GM19238 (cell line): ENCODE results near the gene MBD3.
"Not testable (repeated sequence)": the region's sequence is repeated elsewhere in the genome, so short reads cannot be mapped to it uniquely, and the experiment has no call there.

Source experiments
- DNase-seq: peaks from one replicate; pipeline ENCODE4 v3.0.0; 2011; ENCODE audit warnings: low spot score; ENCODE audit not compliant: insufficient read length

Gene MBD3

DNA sequence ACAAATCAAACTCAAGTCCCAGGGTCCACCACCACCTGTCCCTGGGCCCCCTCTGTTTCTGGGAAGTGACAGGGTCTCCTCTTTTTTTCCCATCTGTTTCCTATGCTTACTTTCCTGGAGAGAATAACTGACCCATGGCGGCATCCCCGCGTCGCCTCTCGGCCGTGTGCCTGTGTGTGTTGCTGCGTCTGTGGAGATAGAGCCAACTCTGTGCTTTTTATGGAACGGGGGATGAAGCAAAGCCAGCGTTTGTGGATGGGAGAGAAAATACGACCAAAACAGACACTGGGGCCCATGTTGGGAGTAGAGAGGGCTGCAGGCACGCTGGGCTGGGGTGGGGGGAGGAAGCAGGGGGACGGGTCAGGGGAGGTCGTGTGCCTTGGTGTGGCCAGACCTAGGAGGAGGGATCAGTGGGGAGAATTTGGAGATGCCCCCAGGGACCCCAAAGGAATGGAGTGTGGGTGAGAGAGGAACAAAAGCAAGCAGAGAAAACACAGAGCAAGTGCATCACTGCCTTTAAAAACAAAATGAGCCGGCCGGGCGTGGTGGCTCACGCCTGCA lies 52.2 kb downstream of the MBD3 start:
- no peak for DNase-seq

GRCh38 chr19:1539749-1540148 lies 52.9 kb downstream of the MBD3 start:
- not testable (repeated sequence) for DNase-seq

DNA sequence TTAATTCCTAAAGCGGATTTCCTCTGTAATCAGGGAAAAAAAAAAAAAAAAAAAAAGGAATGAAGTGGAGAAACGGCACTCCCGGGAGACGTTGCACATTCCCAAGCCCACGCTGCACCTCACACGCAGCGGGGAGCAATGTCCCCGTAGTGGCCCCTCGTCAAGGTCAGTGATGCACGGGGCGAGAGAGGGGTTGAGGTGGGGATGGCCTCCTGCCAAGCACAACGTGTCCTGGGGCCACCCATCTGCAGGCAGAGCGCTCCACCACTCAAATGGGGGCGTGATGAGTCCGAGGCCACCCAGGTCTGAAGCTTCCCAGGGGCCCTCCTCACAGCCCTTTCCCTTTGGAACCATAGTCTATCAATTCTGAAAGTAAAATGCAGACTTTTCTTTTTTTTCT lies 53.7 kb downstream of the MBD3 start:
- no peak for DNase-seq

DNA sequence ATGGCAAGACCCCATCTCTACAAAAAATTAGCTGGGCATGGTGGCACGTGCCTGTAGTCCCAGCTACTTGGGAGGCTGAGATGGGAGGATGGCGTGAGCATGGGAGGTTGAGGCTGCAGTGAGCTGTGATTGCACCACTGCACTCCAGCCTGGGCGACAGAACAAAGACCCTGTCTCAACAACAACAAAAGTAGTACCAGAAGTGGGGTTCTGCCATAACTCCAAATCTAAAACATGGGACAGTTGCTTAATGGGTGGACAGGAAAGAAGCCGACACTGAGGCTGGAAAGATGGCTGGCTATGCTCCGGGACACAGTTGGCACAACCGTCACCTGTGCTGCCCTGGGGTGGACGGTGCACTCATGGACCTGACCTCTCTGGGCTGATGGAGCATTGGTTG lies 57.0 kb downstream of the MBD3 start:
- not testable (repeated sequence) for DNase-seq

DNA sequence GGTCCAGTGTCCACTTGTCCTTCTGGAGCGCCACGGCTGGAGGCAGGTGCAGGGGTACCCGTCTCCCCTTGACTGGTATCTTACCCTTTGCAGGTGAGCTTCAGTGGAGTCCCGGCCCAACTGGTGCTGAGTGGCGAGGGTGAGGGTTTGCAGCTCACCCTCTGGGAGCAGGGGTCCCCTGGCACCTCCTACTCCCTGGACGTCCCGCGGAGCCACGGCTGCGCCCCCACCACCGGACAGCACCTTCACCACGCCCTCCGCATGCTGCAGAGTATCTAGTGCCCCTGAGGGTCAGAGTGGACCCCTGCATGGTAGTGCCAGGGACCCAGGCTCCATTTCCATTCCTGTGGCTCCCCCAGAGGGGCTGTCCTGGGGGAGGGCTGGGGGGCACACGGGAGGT lies 57.7 kb downstream of the MBD3 start:
- DNase-seq = no peak

- DNase-seq = no peak
Measured at GRCh38 chr19:1533510-1534150, 59.0 kb downstream of the MBD3 start.

DNA sequence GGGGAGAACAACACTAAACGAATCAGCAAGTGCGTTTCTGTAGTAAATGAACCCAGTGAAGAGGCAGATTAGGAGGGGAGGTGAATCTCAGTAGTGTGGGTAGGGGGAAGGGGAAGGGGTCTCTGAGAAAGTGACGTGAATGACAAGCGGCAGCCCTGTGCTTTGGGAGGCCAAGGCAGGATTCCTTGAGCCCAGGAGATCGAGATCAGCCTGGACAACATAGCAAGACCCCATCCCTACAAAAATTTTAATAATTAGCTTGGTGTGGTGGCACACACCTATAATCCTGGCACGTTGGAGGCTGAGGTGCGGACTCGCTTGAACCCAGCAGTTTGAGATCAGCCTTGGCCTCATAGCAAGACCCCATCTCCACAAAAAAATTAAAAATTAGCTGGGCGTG lies 60.7 kb downstream of the MBD3 start:
- no peak for DNase-seq

DNA sequence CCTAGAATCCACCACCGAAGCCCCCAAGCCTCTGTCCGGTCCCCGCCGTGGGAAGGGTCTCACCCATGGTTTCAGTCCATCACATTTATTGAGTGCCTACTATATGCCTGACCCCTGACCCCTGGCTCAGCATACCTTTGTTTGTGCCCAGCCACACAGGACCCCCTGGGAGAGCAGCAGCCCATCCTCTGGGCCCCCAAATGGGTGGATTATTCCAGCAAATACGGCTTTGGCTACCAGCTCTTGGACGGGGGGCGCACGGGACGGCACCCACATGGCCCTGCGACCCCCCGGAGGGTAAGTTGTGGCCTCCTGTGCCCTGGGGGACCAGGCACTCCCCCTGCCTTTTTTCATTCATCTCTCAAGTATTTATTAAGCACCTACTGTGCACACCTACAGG lies 61.1 kb downstream of the MBD3 start:
- no peak for DNase-seq

GRCh38 chr19:1530856-1531255 lies 61.8 kb downstream of the MBD3 start:
- not testable (repeated sequence) for DNase-seq

GRCh38 chr19:1529430-1529816 lies 63.2 kb downstream of the MBD3 start:
- no peak for DNase-seq

- no peak for DNase-seq
Measured at GRCh38 chr19:1528596-1529429, 63.9 kb downstream of the MBD3 start.

GRCh38 chr19:1527650-1528309 lies 64.9 kb downstream of the MBD3 start:
- no peak for DNase-seq

DNA sequence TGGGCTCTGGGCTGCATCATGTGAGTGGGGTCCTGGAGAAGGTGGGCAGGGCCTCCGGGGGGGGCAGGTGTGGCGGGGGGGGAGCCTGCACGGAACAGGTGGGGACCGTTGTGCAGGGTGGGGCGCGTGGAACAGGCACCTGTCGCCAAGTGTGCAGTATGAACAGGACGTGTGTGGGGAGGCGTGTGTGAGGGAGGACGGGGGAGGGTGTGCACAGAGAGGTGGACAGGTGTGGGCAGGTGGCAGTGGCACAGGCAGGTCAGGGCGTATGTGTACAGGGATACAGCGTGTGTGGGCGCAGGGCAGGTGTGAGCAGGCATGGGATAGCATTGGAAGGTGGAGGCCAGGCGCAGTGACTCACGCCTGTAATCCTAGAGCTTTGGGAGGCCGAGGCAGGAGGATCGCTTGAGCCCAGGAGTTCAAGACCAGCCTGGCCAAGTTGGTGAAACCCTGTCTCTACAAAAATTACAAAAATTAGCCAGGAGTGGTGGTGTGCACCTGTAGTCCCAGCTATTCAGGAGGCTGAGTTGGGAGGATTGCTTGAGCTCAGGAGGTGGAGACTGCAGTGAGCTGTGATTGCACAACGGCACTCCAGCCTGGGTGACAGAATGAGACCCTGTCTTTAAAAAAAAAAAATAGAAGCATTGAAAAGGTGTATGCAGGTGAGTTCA lies 65.6 kb downstream of the MBD3 start:
- no peak for DNase-seq

DNA sequence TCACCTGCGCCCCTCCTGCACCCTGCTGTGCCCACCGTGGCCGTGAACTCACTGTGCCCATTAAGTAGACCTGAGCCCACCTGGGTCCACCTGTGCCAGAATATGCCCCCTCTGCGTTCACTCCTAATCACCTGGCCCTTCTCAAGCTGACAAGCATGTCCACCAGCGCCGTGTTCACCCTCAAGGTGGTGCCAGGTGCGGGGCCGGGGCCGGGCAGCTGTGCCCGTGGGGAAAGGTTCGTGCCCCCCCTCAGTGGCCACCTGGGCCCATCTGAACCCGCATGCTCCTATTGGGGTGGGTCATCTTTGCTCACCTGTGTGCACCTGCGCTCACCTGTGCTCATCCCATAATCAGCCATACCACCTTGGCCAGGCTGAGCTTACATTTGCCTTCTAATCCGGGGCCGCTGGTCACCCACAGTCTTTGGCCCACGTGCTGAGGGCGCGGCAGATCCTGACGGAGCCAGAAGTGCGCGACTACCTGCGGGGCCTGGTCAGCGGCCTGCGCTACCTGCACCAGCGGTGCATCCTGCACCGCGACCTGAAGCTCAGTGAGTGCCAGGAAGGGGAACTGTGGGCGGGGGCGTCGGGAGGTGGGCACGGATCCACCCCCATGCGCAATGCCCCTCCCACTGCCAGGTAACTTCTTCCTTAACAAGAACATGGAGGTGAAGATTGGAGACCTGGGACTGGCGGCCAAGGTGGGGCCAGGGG lies 66.4 kb downstream of the MBD3 start:
- no peak for DNase-seq

DNA sequence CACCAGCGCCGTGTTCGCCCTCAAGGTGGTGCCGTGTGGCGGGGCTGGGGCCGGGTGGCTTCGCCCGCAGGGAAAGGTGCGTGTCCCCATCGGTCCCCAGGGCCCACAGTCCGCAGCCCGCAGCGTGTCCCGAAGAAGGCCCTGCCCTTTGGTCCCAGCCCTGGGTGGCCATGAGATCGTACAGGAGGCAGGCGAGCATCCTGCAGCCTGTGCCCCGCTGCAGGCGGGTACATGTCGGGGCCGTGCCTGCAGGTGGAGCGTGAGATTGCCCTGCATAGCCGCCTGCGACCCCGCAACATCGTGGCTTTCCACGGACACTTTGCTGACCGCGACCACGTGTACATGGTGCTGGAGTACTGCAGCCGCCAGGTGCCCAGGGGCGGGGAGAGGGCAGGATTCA lies 67.3 kb downstream of the MBD3 start:
- no peak for DNase-seq

- DNase-seq = no peak
Measured at GRCh38 chr19:1524972-1525325, 67.7 kb downstream of the MBD3 start.

DNA sequence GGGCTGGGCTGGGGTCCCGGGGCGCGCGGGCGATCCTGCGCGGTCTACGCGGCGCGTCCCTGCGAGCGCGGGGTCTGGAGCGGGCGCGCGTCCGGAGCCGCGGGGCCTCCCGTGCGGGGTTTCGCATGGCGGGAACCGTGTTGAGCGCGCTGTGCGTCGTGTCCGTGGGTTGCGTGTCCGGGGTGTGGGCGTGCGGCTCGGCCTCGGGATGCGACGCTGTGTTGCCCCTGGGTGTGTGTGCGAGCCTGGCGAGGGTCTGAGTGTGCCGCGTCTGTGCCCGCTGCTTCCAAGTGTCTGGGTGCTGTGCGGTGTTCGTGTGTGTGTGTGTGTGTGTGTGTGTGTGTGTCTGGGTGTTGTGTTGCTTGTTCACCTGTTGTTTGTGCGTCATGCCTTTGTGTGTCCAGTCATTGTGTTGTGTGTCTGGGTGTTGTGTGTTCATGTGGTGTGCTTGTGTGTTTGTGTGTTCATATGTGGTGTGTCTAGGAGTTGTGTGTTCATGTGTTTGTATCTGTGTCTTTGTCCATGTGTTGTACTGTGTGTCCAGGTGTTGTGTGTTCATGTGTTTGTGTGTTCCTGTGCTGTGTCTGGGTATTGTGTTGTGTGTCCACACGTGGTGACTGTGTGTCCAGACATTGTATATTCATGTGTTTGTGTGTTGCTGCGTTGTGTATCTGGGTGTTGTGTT lies 68.2 kb downstream of the MBD3 start:
- no peak for DNase-seq
